H1 (cell line): Measurements from ENCODE around the gene LTA. TPM values are rescaled to one million over a fixed set of nuclear protein-coding genes. Genes with fewer than 3 reads are reported as not detected.
A peak's percentile ranks its signal among the peaks of the same experiment; 100 is the strongest.

Experiments
- CTCF ChIA-PET: fragments of 300-600 bp; sonication (Branson Sonifier 250); formaldehyde crosslinking; loops from one replicate; lab custom pipeline; 2021; ENCODE audit not compliant: partially characterized antibody; lab: Charles Lee
- POLR2A ChIA-PET: fragments of 300-600 bp; sonication (Branson Sonifier 250); formaldehyde crosslinking; loops from one replicate; lab custom pipeline; 2021; ENCODE audit warnings: inconsistent platforms; ENCODE audit not compliant: partially characterized antibody; lab: Charles Lee
- DNase-seq, 2 experiments: peaks; one replicate each; pipeline versions ENCODE4 v3.0.0 to v3.0.0-alpha.2; 2010 to 2022; ENCODE audit warnings: low spot score in 2 of 2, low read depth in 1 of 2, mixed read lengths in 1 of 2
- FAIRE-seq: peaks from 2 replicates; lab custom pipeline; 2011; peaks lifted over from hg19 to GRCh38; lab: Jason Lieb, UNC
- H2AFZ ChIP-seq: 2 replicates; pipeline ENCODE4 v1.8.1; 2012; ENCODE audit warnings: low read length, inconsistent platforms
- H2AK5ac ChIP-seq: 2 replicates; pipeline ENCODE4 v1.6.1; 2013; ENCODE audit warnings: low read depth, low read length
- H2BK120ac ChIP-seq: replicated peaks from 2 replicates; pipeline ENCODE3; 2013; ENCODE audit warnings: low read depth, low read length, inconsistent platforms
- H2BK12ac ChIP-seq: 2 replicates; pipeline ENCODE4 v1.6.1; 2013; ENCODE audit warnings: low read depth, low read length
- H2BK15ac ChIP-seq: 2 replicates; pipeline ENCODE4 v1.6.1; 2013; ENCODE audit warnings: low read length
- H2BK20ac ChIP-seq: 2 replicates; pipeline ENCODE4 v1.6.1; 2013; ENCODE audit warnings: low read length
- H2BK5ac ChIP-seq: 2 replicates; pipeline ENCODE4 v1.6.1; 2013; ENCODE audit warnings: low read depth, low read length
- H3K14ac ChIP-seq: 2 replicates; pipeline ENCODE4 v1.6.1; 2013; ENCODE audit warnings: inconsistent platforms; ENCODE audit not compliant: insufficient read length
- H3K18ac ChIP-seq: 2 replicates; pipeline ENCODE4 v1.6.1; 2013; ENCODE audit warnings: low read length; ENCODE audit errors: extremely low read depth
- H3K23ac ChIP-seq: 2 replicates; pipeline ENCODE4 v1.6.1; 2013; ENCODE audit warnings: inconsistent platforms; ENCODE audit not compliant: insufficient read length
- H3K23me2 ChIP-seq: 2 replicates; pipeline ENCODE4 v1.6.1; 2013; ENCODE audit warnings: low read depth, low read length
- H3K27ac ChIP-seq: 2 replicates; pipeline ENCODE4 v1.6.1; 2011; ENCODE audit warnings: low read depth, low read length, inconsistent platforms
- H3K27me3 ChIP-seq, 4 experiments: replicated peaks in 1 of 4; 1 replicate in 1 of 4; 2 replicates in 3 of 4; pipeline versions ENCODE4 v1.6.1 to v1.8.1; 2011 to 2013; ENCODE audit warnings: low read length in 3 of 4, mild to moderate bottlenecking in 3 of 4, inconsistent platforms in 2 of 4, mixed read lengths in 2 of 4, moderate library complexity in 1 of 4; ENCODE audit not compliant: control insufficient read depth in 3 of 4, insufficient read depth in 3 of 4; ENCODE audit errors: extremely low read depth in 1 of 4
- H3K36me3 ChIP-seq, 4 experiments: 2 replicates each; pipeline versions ENCODE4 v1.6.1 to v1.8.1; 2011 to 2013; ENCODE audit warnings: mild to moderate bottlenecking in 4 of 4, low read length in 3 of 4, moderate library complexity in 2 of 4, control low read depth in 1 of 4, inconsistent platforms in 1 of 4; ENCODE audit not compliant: insufficient read depth in 4 of 4, control insufficient read depth in 2 of 4
- H3K4ac ChIP-seq: replicated peaks from 2 replicates; pipeline ENCODE3; 2013; ENCODE audit warnings: low read length, low read depth, mixed read lengths, inconsistent platforms; ENCODE audit not compliant: insufficient read length
- H3K4me1 ChIP-seq, 4 experiments: replicated peaks in 1 of 4; 1 replicate in 1 of 4; 2 replicates in 3 of 4; pipeline versions ENCODE4 v1.6.1 to v1.8.1; 2011 to 2013; ENCODE audit warnings: low read length in 3 of 4, inconsistent platforms in 2 of 4, mixed read lengths in 1 of 4; ENCODE audit not compliant: insufficient read depth in 4 of 4, control insufficient read depth in 3 of 4
- H3K4me2 ChIP-seq, 2 experiments: 2 replicates each; pipeline versions ENCODE4 v1.6.1 to v1.8.1; 2011 to 2013; ENCODE audit warnings: low read depth in 2 of 2, low read length in 2 of 2, control low read depth in 1 of 2, inconsistent platforms in 1 of 2, mild to moderate bottlenecking in 1 of 2; ENCODE audit not compliant: insufficient read depth in 1 of 2
- H3K4me3 ChIP-seq, 4 experiments: fragments of 200-600, 300-600 bp in 1 of 4; sonication (generic), shearing (Covaris generic), sonication (Bioruptor Twin) in 1 of 4; 2 replicates each; pipeline versions ENCODE4 v1.5.1 to v1.8.1; 2011 to 2016; ENCODE audit warnings: low read length in 4 of 4, low read depth in 3 of 4, control low read depth in 2 of 4, inconsistent platforms in 2 of 4, mild to moderate bottlenecking in 2 of 4, mixed read lengths in 1 of 4, moderate library complexity in 1 of 4; ENCODE audit not compliant: insufficient read depth in 2 of 4; ENCODE audit errors: extremely low read depth in 1 of 4
- H3K56ac ChIP-seq: replicated peaks from 2 replicates; pipeline ENCODE3; 2013; ENCODE audit warnings: low read depth, mild to moderate bottlenecking, mixed read lengths, low read length, inconsistent platforms; ENCODE audit not compliant: insufficient read length
- H3K79me1 ChIP-seq: 2 replicates; pipeline ENCODE4 v1.6.1; 2013; ENCODE audit warnings: low read depth, low read length, control low read depth
- H3K79me2 ChIP-seq, 2 experiments: 2 replicates each; pipeline versions ENCODE4 v1.6.1 to v1.8.1; 2012 to 2013; ENCODE audit warnings: low read length in 2 of 2, mild to moderate bottlenecking in 2 of 2, inconsistent platforms in 1 of 2; ENCODE audit not compliant: insufficient read depth in 2 of 2, control insufficient read depth in 1 of 2
- H3K9ac ChIP-seq, 4 experiments: replicated peaks in 1 of 4; 1 replicate in 1 of 4; 2 replicates in 3 of 4; pipeline versions ENCODE4 v1.6.1 to v1.8.1; 2011 to 2013; ENCODE audit warnings: low read depth in 3 of 4, low read length in 3 of 4, control low read depth in 2 of 4, mild to moderate bottlenecking in 2 of 4, moderate library complexity in 2 of 4, inconsistent platforms in 1 of 4; ENCODE audit errors: extremely low read depth in 1 of 4
- H3K9me3 ChIP-seq, 2 experiments: 2 replicates each; pipeline versions ENCODE4 v1.6.1 to v1.8.1; 2012 to 2013; ENCODE audit warnings: mild to moderate bottlenecking in 2 of 2, moderate library complexity in 2 of 2, control low read depth in 1 of 2, inconsistent platforms in 1 of 2, low read depth in 1 of 2, low read length in 1 of 2, mixed read lengths in 1 of 2; ENCODE audit not compliant: insufficient read depth in 2 of 2
- H4K20me1 ChIP-seq, 2 experiments: replicated peaks in 1 of 2; 2 replicates each; pipeline versions ENCODE3 to v1.8.1; 2011 to 2013; ENCODE audit warnings: inconsistent platforms in 2 of 2, low read length in 2 of 2, mild to moderate bottlenecking in 1 of 2; ENCODE audit not compliant: insufficient read depth in 2 of 2, control insufficient read depth in 1 of 2
- H4K5ac ChIP-seq: 2 replicates; pipeline ENCODE4 v1.6.1; 2013; ENCODE audit warnings: low read length, low read depth, mixed read lengths, inconsistent platforms; ENCODE audit not compliant: insufficient read length
- H4K8ac ChIP-seq: 2 replicates; pipeline ENCODE4 v1.8.0; 2013; ENCODE audit warnings: mild to moderate bottlenecking, moderate library complexity, low read length, inconsistent platforms; ENCODE audit not compliant: insufficient read depth; ENCODE audit errors: extremely low read depth
- H4K91ac ChIP-seq: replicated peaks from 2 replicates; pipeline ENCODE3; 2013; ENCODE audit warnings: low read length, mixed read lengths, inconsistent platforms; ENCODE audit not compliant: insufficient read length
- GTF2F1 ChIP-seq: IDR thresholded peaks from 2 replicates; pipeline ENCODE4 v1.6.1; 2012; ENCODE audit warnings: low read depth, low read length, improper control_type of control experiment, borderline replicate concordance
- KDM1A ChIP-seq: fragments of 200-600, 300-600 bp; sonication (generic); IDR thresholded peaks from 2 replicates; pipeline ENCODE4 v1.7.1; 2016; ENCODE audit warnings: mild to moderate bottlenecking, low read length, borderline replicate concordance
- KDM5A ChIP-seq: fragments of 200-600 bp; IDR thresholded peaks from 2 replicates; pipeline ENCODE4 v1.7.1; 2012; ENCODE audit warnings: mild to moderate bottlenecking, low read length, inconsistent platforms, mixed read lengths
- POLR2A ChIP-seq, 2 experiments: IDR thresholded peaks; 1 replicate in 1 of 2; 2 replicates in 1 of 2; pipeline ENCODE4 v1.6.1; 2011; ENCODE audit warnings: low read depth in 2 of 2, low read length in 2 of 2, mild to moderate bottlenecking in 2 of 2; ENCODE audit errors: control extremely low read depth in 1 of 2
- POLR2AphosphoS5 ChIP-seq: IDR thresholded peaks from 2 replicates; pipeline ENCODE4 v1.6.1; 2011; ENCODE audit warnings: low read depth, low read length
- POU5F1 ChIP-seq: IDR thresholded peaks from 2 replicates; pipeline ENCODE4 v1.6.1; 2011; ENCODE audit warnings: low read depth, mild to moderate bottlenecking, low read length, moderate library complexity
- RBBP5 ChIP-seq: IDR thresholded peaks from 2 replicates; pipeline ENCODE4 v1.7.1; 2012; ENCODE audit warnings: low read depth, mild to moderate bottlenecking, inconsistent platforms, low read length, moderate library complexity, borderline replicate concordance
- RFX5 ChIP-seq: IDR thresholded peaks from 2 replicates; pipeline ENCODE4 v1.6.1; 2011; ENCODE audit warnings: low read depth, low read length, improper control_type of control experiment, borderline replicate concordance
- RXRA ChIP-seq: IDR thresholded peaks from 2 replicates; pipeline ENCODE4 v1.6.1; 2011; ENCODE audit warnings: low read depth, mild to moderate bottlenecking, low read length, moderate library complexity; ENCODE audit not compliant: insufficient read depth
- SP2 ChIP-seq: IDR thresholded peaks from 2 replicates; pipeline ENCODE4 v1.6.1; 2012; ENCODE audit warnings: mild to moderate bottlenecking, low read length, inconsistent platforms
- TAF7 ChIP-seq: optimal IDR thresholded peaks from 2 replicates; pipeline ENCODE3; 2011; ENCODE audit warnings: low read depth, mild to moderate bottlenecking, inconsistent platforms, low read length, moderate library complexity, borderline replicate concordance
- TEAD4 ChIP-seq: IDR thresholded peaks from 2 replicates; pipeline ENCODE4 v1.6.1; 2012; ENCODE audit warnings: low read depth, low read length, inconsistent platforms, mixed read lengths
- WGBS, 2 experiments: shearing (Covaris generic) in 1 of 2; methylation state at CpG; one replicate each; pipeline versions ENCODE4 v1.1.6 to v1.1.7; 2013 to 2015; ENCODE audit warnings: low lambda C conversion rate in 2 of 2, mixed read lengths in 2 of 2, inconsistent platforms in 1 of 2, low coverage in 1 of 2, missing lambda C conversion rate in 1 of 2; ENCODE audit not compliant: insufficient replicate concordance in 2 of 2, insufficient coverage in 1 of 2, insufficient read length in 1 of 2; ENCODE audit errors: extremely low coverage in 1 of 2, missing lambda C conversion rate in 1 of 2; 5-methylcytosine and 5-hydroxymethylcytosine counted together
- polyA plus RNA-seq, 7 experiments: library from polyadenylated mRNA; depleted of rRNA in 3 of 7; stranded (reverse) in 5 of 7; unstranded in 2 of 7; fragments of >200 nt in 5 of 7; fragments of 200-250 nt in 2 of 7; gene quantifications; 1 replicate in 5 of 7; 2 replicates in 1 of 7; 4 replicates in 1 of 7; pipeline versions ENCODE4 v1.2.1 to v1.2.3, GENCODE V29; 2011 to 2013; ENCODE audit warnings: missing spikeins in 2 of 7, mixed read lengths in 2 of 7
- total RNA-seq: library from RNA; stranded (reverse); fragmentation: NEBNext Ultra II Directional; extraction: Animal tissue kit (Norgen Biotek cat#: 25700); gene quantifications from 2 replicates; pipeline ENCODE4 v1.2.1, GENCODE V29; 2021
- TF ChIP-seq, protein P1 (sequence below): IDR thresholded peaks from 2 replicates; pipeline ENCODE4 v1.6.1; 2012; ENCODE audit warnings: low read length, inconsistent platforms

The LTA gene
- total and polyA plus RNA-seq, 2 of the 8 experiments (the other 6 are each of a cell fraction or from before 2014, with no cell fraction given) = not detected

DNA sequence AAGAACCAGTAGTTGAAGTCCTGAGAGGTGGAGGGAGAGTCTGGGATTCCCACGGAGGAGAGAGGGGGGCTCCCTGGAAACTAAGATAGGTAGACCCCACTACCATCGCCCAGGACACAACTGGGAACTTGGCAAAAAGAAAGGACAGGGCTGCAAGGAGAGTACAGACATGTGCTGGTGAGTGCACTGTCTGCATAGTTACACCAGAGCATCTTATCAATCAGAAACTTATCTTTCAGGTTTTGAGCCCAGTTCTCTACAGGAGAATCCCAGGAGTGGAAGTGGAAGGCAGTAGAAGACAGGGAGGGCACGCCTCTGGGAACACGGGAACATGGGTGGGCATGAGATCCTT is 12.5 kb upstream of the LTA start:
- Histone ChIP-seq H4K8ac (peak overlapping the region; percentile 48; the same call in 1 of the 2 replicates), H3K79me1 (no peaks in the 10 kb centered on the region), H3K56ac (no peak overlapping the region), H3K27me3 (no peaks in the 10 kb centered on the region), H2BK5ac (peak overlapping the region; percentile 60; the same call in 1 of the 2 replicates), H3K23me2 (no peaks in the 10 kb centered on the region), H3K14ac (no peak overlapping the region), H3K4ac (no peak overlapping the region), H2BK15ac (no peak overlapping the region), H3K23ac (no peak overlapping the region), H3K4me2 (no peak overlapping the region), H3K9ac (no peak overlapping the region), H3K9me3 (no peaks in the 10 kb centered on the region), H2AFZ (no peak overlapping the region), H4K91ac (no peak overlapping the region), H3K79me2 (no peaks in the 10 kb centered on the region), H2AK5ac (no peak overlapping the region), H3K4me3 (no peak overlapping the region), H3K36me3 (peaks cover 2 to 15% (median 5%) of the 10 kb centered on the region in 4 experiments; a peak in 5 of 8 replicates), H2BK20ac (0 out of 2 replicates have a peak overlapping the region, but pooled peaks have one; percentile 34), H3K18ac (no peak overlapping the region), H3K27ac (no peak overlapping the region), H3K4me1 (no peaks in the 10 kb centered on the region), H4K20me1 (no peaks in the 10 kb centered on the region), H2BK120ac (no peak overlapping the region), H4K5ac (no peak overlapping the region), H2BK12ac (no peak overlapping the region)
- 87% methylated on average over 4 of the region's 4 CpGs; no CpG with 5 or more reads in 1 of the 2 experiments for WGBS, 2 experiments
- POLR2A ChIA-PET = interaction anchor here (0.8 to 10.9 kb wide), 6 partner anchors 10 to 30 kb away, joined by 3 to 110 read pairs (median 6); partner anchors contain the start of genes DDX39B, LTB, NFKBIL1 and TNF
- no peak for DNase-seq
- CTCF ChIA-PET = interaction anchor here (1.6 to 24.7 kb wide), 5 partner anchors 13 to 42 kb away, joined by 5 to 613 read pairs (median 8); partner anchors contain the start of genes ATP6V1G2, LST1, LTB and NCR3
- FAIRE-seq = no peak
- TF ChIP-seq POU5F1 = no peak
- TF ChIP-seq KDM1A = no peak
- no peak for TF ChIP-seq GTF2F1
- TF ChIP-seq, protein P1, sequence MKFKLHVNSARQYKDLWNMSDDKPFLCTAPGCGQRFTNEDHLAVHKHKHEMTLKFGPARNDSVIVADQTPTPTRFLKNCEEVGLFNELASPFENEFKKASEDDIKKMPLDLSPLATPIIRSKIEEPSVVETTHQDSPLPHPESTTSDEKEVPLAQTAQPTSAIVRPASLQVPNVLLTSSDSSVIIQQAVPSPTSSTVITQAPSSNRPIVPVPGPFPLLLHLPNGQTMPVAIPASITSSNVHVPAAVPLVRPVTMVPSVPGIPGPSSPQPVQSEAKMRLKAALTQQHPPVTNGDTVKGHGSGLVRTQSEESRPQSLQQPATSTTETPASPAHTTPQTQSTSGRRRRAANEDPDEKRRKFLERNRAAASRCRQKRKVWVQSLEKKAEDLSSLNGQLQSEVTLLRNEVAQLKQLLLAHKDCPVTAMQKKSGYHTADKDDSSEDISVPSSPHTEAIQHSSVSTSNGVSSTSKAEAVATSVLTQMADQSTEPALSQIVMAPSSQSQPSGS = no peak
- TF ChIP-seq POLR2A (IDR thresholded peaks at IDR 0.05; ENCODE audit: control extremely low read depth in 1 of 2, low read depth in 2 of 2, low read length in 2 of 2) = no peak
- no peak for TF ChIP-seq RFX5
- TF ChIP-seq SP2 = no peak
- no peak for TF ChIP-seq KDM5A
- no peak for TF ChIP-seq POLR2AphosphoS5
- no peak for TF ChIP-seq TAF7
- TF ChIP-seq RBBP5 = no peak
- TF ChIP-seq TEAD4 = no peak
- no peak for TF ChIP-seq RXRA
